Measurements from ENCODE around the gene MORC4. TPM values are rescaled to one million over a fixed set of nuclear protein-coding genes. Genes with fewer than 3 reads are reported as not detected.

MORC4 gene
- total RNA-seq, 1 experiment from 2014 or later, result 23.0 TPM

GRCh38 chrX:106954041-106954440, 46.0 kb downstream of the MORC4 start:
- H3K4me1 Mint-ChIP-seq (ENCODE audit: insufficient read depth, unreplicated experiment), result no peaks in the 10 kb centered on the region
- intact Hi-C loops (cut with micrococcal nuclease), result no loop called here

GRCh38 chrX:106952988-106953387, 47.0 kb downstream of the MORC4 start:
- H3K27me3 Mint-ChIP-seq (ENCODE audit: insufficient read depth, unreplicated experiment), result peaks cover 61% of the 10 kb centered on the region
- no peak overlapping the region for H3K27ac Mint-ChIP-seq (ENCODE audit: low read depth, unreplicated experiment)
- no peaks in the 10 kb centered on the region for H3K4me1 Mint-ChIP-seq (ENCODE audit: insufficient read depth, unreplicated experiment)
- intact Hi-C loops (cut with micrococcal nuclease), result loop anchor here (1.0 kb wide), 2 partner anchors 55 to 59 kb away; no protein-coding TSS in a partner anchor
- peak; percentile 33 for DNase-seq (ENCODE audit: unreplicated experiment)
- CTCF ChIA-PET, result interaction anchor here (0.6 to 8.1 kb wide), 7 partner anchors 16 to 797 kb away, joined by 3 to 67 read pairs (median 3); no protein-coding TSS in a partner anchor
- POLR2A ChIA-PET, result no interaction called here
- no peaks in the 10 kb centered on the region for H3K9me3 Mint-ChIP-seq (ENCODE audit: unreplicated experiment)
- peak; percentile 54 for TF ChIP-seq CTCF (IDR thresholded peaks at IDR 0.05; ENCODE audit: unreplicated experiment)
- H3K4me3 Mint-ChIP-seq (ENCODE audit: unreplicated experiment), result no peak overlapping the region
- no peaks in the 10 kb centered on the region for H3K36me3 Mint-ChIP-seq (ENCODE audit: insufficient read depth, unreplicated experiment)
- no TSS peak for BruUV-seq (replicated peaks)

More at GRCh38 chrX:106954041-106954440, 46.0 kb downstream of the MORC4 start:
- TF ChIP-seq CTCF (IDR thresholded peaks at IDR 0.05; ENCODE audit: unreplicated experiment), result no peak
- Mint-ChIP-seq H3K27me3 (ENCODE audit: insufficient read depth, unreplicated experiment) (peaks cover 52% of the 10 kb centered on the region), H3K9me3 (ENCODE audit: unreplicated experiment) (no peaks in the 10 kb centered on the region), H3K4me3 (ENCODE audit: unreplicated experiment) (no peak overlapping the region), H3K27ac (ENCODE audit: low read depth, unreplicated experiment) (no peak overlapping the region), H3K36me3 (ENCODE audit: insufficient read depth, unreplicated experiment) (no peaks in the 10 kb centered on the region)
- no TSS peak for BruUV-seq (replicated peaks)
- no peak for DNase-seq (ENCODE audit: unreplicated experiment)
- ChIA-PET POLR2A (no interaction called here), CTCF (interaction anchor here (1.1 to 8.1 kb wide), 2 partner anchors 58 to 79 kb away, joined by 4 to 67 read pairs; no protein-coding TSS in a partner anchor)

- intact Hi-C loops (cut with micrococcal nuclease), result no loop called here
- CTCF ChIA-PET, result interaction anchor here (0.6 to 8.1 kb wide), 6 partner anchors 16 to 797 kb away, joined by 3 to 67 read pairs (median 4); no protein-coding TSS in a partner anchor
- Mint-ChIP-seq H3K4me1 (ENCODE audit: insufficient read depth, unreplicated experiment) (no peaks in the 10 kb centered on the region), H3K9me3 (ENCODE audit: unreplicated experiment) (no peaks in the 10 kb centered on the region), H3K36me3 (ENCODE audit: insufficient read depth, unreplicated experiment) (no peaks in the 10 kb centered on the region), H3K4me3 (ENCODE audit: unreplicated experiment) (no peak overlapping the region), H3K27ac (ENCODE audit: low read depth, unreplicated experiment) (no peak overlapping the region), H3K27me3 (ENCODE audit: insufficient read depth, unreplicated experiment) (peaks cover 61% of the 10 kb centered on the region)
- BruUV-seq (replicated peaks), result no TSS peak
- no peak for TF ChIP-seq CTCF (IDR thresholded peaks at IDR 0.05; ENCODE audit: unreplicated experiment)
- DNase-seq (ENCODE audit: unreplicated experiment), result no peak
- POLR2A ChIA-PET, result no interaction called here
These were observed 47.5 kb downstream of the MORC4 start for GRCh38 chrX:106952538-106952937.

- TF ChIP-seq CTCF (IDR thresholded peaks at IDR 0.05; ENCODE audit: unreplicated experiment), result no peak
- H3K27me3 Mint-ChIP-seq (ENCODE audit: insufficient read depth, unreplicated experiment), result peaks cover 61% of the 10 kb centered on the region
- no peak overlapping the region for H3K27ac Mint-ChIP-seq (ENCODE audit: low read depth, unreplicated experiment)
- no TSS peak for BruUV-seq (replicated peaks)
- intact Hi-C loops (cut with micrococcal nuclease), result no loop called here
- no peak for DNase-seq (ENCODE audit: unreplicated experiment)
- no peaks in the 10 kb centered on the region for H3K36me3 Mint-ChIP-seq (ENCODE audit: insufficient read depth, unreplicated experiment)
- no peak overlapping the region for H3K4me3 Mint-ChIP-seq (ENCODE audit: unreplicated experiment)
- no peaks in the 10 kb centered on the region for H3K4me1 Mint-ChIP-seq (ENCODE audit: insufficient read depth, unreplicated experiment)
- H3K9me3 Mint-ChIP-seq (ENCODE audit: unreplicated experiment), result no peaks in the 10 kb centered on the region
- CTCF ChIA-PET, result interaction anchor here (0.7 to 8.1 kb wide), 5 partner anchors 15 to 66 kb away, joined by 3 to 67 read pairs (median 4); no protein-coding TSS in a partner anchor
- POLR2A ChIA-PET, result no interaction called here
These were observed 47.9 kb downstream of the MORC4 start for GRCh38 chrX:106952089-106952488.

Measured in MCF 10A (cell line).